Left hindlimb (tissue), 1 donor: ENCODE measurements around the gene CPNE8.
"Not testable (repeated sequence)": the region's sequence is repeated elsewhere in the genome, so short reads cannot be mapped to it uniquely, and the experiment has no call there.

Experiments used
- DNase-seq: peaks from one replicate; pipeline ENCODE4 v3.0.0-alpha.2; 2018

The CPNE8 gene

GRCh38 chr12:38823314-38823713 is 82.1 kb downstream of the CPNE8 start:
- no peak for DNase-seq

- DNase-seq = no peak
Observed at GRCh38 chr12:38817942-38818341, 87.4 kb downstream of the CPNE8 start.

- DNase-seq = no peak
Observed at GRCh38 chr12:38813923-38814322, 91.5 kb downstream of the CPNE8 start.

GRCh38 chr12:38811814-38812356 is 93.5 kb downstream of the CPNE8 start:
- DNase-seq = no peak

- no peak for DNase-seq
Observed at GRCh38 chr12:38809832-38810231, 95.6 kb downstream of the CPNE8 start.

GRCh38 chr12:38788106-38788505 is 117.3 kb downstream of the CPNE8 start:
- no peak for DNase-seq

GRCh38 chr12:38785381-38785780 is 120.0 kb downstream of the CPNE8 start:
- no peak for DNase-seq

GRCh38 chr12:38783304-38783703 is 122.1 kb downstream of the CPNE8 start:
- no peak for DNase-seq

- no peak for DNase-seq
Observed at GRCh38 chr12:38782359-38782758, 123.0 kb downstream of the CPNE8 start.

GRCh38 chr12:38776647-38777046 is 128.7 kb downstream of the CPNE8 start:
- no peak for DNase-seq

- DNase-seq = no peak
Observed at GRCh38 chr12:38775457-38775856, 129.9 kb downstream of the CPNE8 start.

- no peak for DNase-seq
Observed at GRCh38 chr12:38772437-38772836, 133.0 kb downstream of the CPNE8 start.

- DNase-seq = no peak
Observed at GRCh38 chr12:38771871-38772270, 133.5 kb downstream of the CPNE8 start.

GRCh38 chr12:38761636-38762342 is 143.6 kb downstream of the CPNE8 start:
- no peak for DNase-seq

GRCh38 chr12:38761111-38761510 is 144.3 kb downstream of the CPNE8 start:
- no peak for DNase-seq

GRCh38 chr12:38759621-38760020 is 145.8 kb downstream of the CPNE8 start:
- DNase-seq = no peak

- no peak for DNase-seq
Observed at GRCh38 chr12:38746744-38747143, 158.6 kb downstream of the CPNE8 start.

- DNase-seq = no peak
Observed at GRCh38 chr12:38745601-38746000, 159.8 kb downstream of the CPNE8 start.

GRCh38 chr12:38744041-38744440 is 161.3 kb downstream of the CPNE8 start:
- no peak for DNase-seq

- not testable (repeated sequence) for DNase-seq
Observed at GRCh38 chr12:38742496-38742895, 162.9 kb downstream of the CPNE8 start.

GRCh38 chr12:38736821-38737220 is 168.6 kb downstream of the CPNE8 start:
- DNase-seq = no peak

GRCh38 chr12:38732761-38733160 is 172.6 kb downstream of the CPNE8 start:
- no peak for DNase-seq

- DNase-seq = no peak
Observed at GRCh38 chr12:38728894-38729293, 176.5 kb downstream of the CPNE8 start.

- no peak for DNase-seq
Observed at GRCh38 chr12:38721611-38722252, 183.7 kb downstream of the CPNE8 start.
